HUES48 (cell line): ENCODE data around the gene DVL1.

Source experiments
- H3K27ac ChIP-seq: one replicate; pipeline ENCODE4 v1.7.0; 2013; ENCODE audit warnings: low read depth, low read length, inconsistent platforms
- H3K27me3 ChIP-seq: 2 replicates; pipeline ENCODE4 v1.6.1; 2013; ENCODE audit warnings: mild to moderate bottlenecking, low read length; ENCODE audit not compliant: control insufficient read depth, insufficient read depth
- H3K36me3 ChIP-seq: 2 replicates; pipeline ENCODE4 v1.6.1; 2013; ENCODE audit warnings: low read length; ENCODE audit not compliant: control insufficient read depth, insufficient read depth
- H3K4me1 ChIP-seq: 2 replicates; pipeline ENCODE4 v1.6.1; 2013; ENCODE audit warnings: mild to moderate bottlenecking, low read length; ENCODE audit not compliant: control insufficient read depth, insufficient read depth
- H3K4me3 ChIP-seq: 2 replicates; pipeline ENCODE4 v1.5.1; 2013; ENCODE audit warnings: mild to moderate bottlenecking, low read depth, low read length
- H3K9ac ChIP-seq: 2 replicates; pipeline ENCODE4 v1.6.1; 2013; ENCODE audit warnings: mild to moderate bottlenecking, low read depth, low read length, moderate library complexity
- H3K9me3 ChIP-seq: 2 replicates; pipeline ENCODE4 v1.6.1; 2013; ENCODE audit warnings: low read length; ENCODE audit not compliant: control insufficient read depth, insufficient read depth

The DVL1 gene

GRCh38 chr1:1314237-1314586, 35.0 kb downstream of the DVL1 start:
- Histone ChIP-seq H3K4me3 (no peak overlapping the region), H3K36me3 (peaks cover 65% of the 10 kb centered on the region), H3K27ac (no peak overlapping the region), H3K9me3 (no peaks in the 10 kb centered on the region), H3K9ac (no peak overlapping the region), H3K4me1 (peaks cover 20% of the 10 kb centered on the region), H3K27me3 (no peaks in the 10 kb centered on the region)

GRCh38 chr1:1313500-1314236, 35.5 kb downstream of the DVL1 start:
- no peaks in the 10 kb centered on the region for H3K27me3 ChIP-seq
- H3K36me3 ChIP-seq = peaks cover 59% of the 10 kb centered on the region

GRCh38 chr1:1312450-1313314, 36.5 kb downstream of the DVL1 start:
- no peak overlapping the region for H3K4me3 ChIP-seq
- H3K36me3 ChIP-seq = peaks cover 58% of the 10 kb centered on the region
- no peak overlapping the region for H3K27ac ChIP-seq
- H3K9me3 ChIP-seq = no peaks in the 10 kb centered on the region
- H3K9ac ChIP-seq = no peak overlapping the region
- H3K27me3 ChIP-seq = no peaks in the 10 kb centered on the region
- H3K4me1 ChIP-seq = peaks cover 20% of the 10 kb centered on the region

More at GRCh38 chr1:1313500-1314236, 35.5 kb downstream of the DVL1 start:
- Histone ChIP-seq H3K27ac (no peak overlapping the region), H3K4me1 (peaks cover 20% of the 10 kb centered on the region), H3K9me3 (no peaks in the 10 kb centered on the region), H3K9ac (no peak overlapping the region), H3K4me3 (no peak overlapping the region)

- no peaks in the 10 kb centered on the region for H3K9me3 ChIP-seq
- H3K9ac ChIP-seq = no peak overlapping the region
- H3K27ac ChIP-seq = no peak overlapping the region
- H3K27me3 ChIP-seq = no peaks in the 10 kb centered on the region; the same call in 1 of the 2 replicates
- peaks cover 52% of the 10 kb centered on the region for H3K36me3 ChIP-seq
- no peak overlapping the region for H3K4me3 ChIP-seq
- peaks cover 29% of the 10 kb centered on the region for H3K4me1 ChIP-seq
Observed at GRCh38 chr1:1311107-1312104, 37.8 kb downstream of the DVL1 start.

- H3K9ac ChIP-seq = no peak overlapping the region
- H3K36me3 ChIP-seq = peaks cover 52% of the 10 kb centered on the region
- H3K27me3 ChIP-seq = no peaks in the 10 kb centered on the region; the same call in 1 of the 2 replicates
Observed at GRCh38 chr1:1310476-1311053, 38.7 kb downstream of the DVL1 start.

GRCh38 chr1:1310109-1310385, 39.2 kb downstream of the DVL1 start:
- Histone ChIP-seq H3K27ac (peak overlapping the region; percentile 18), H3K36me3 (peaks cover 51% of the 10 kb centered on the region), H3K4me1 (peaks cover 31% of the 10 kb centered on the region), H3K27me3 (no peaks in the 10 kb centered on the region; the same call in 1 of the 2 replicates), H3K9me3 (no peaks in the 10 kb centered on the region), H3K4me3 (peak overlapping the region; percentile 75; the same call in 1 of the 2 replicates), H3K9ac (no peak overlapping the region)

More at GRCh38 chr1:1310476-1311053, 38.7 kb downstream of the DVL1 start:
- Histone ChIP-seq H3K27ac (peak overlapping the region; percentile 18), H3K4me3 (no peak overlapping the region), H3K9me3 (no peaks in the 10 kb centered on the region), H3K4me1 (peaks cover 30% of the 10 kb centered on the region)

- Histone ChIP-seq H3K36me3 (peaks cover 46% of the 10 kb centered on the region), H3K9ac (peak overlapping the region; percentile 57; the same call in 1 of the 2 replicates), H3K27ac (peak overlapping the region; percentile 31), H3K9me3 (no peaks in the 10 kb centered on the region), H3K27me3 (no peaks in the 10 kb centered on the region; the same call in 1 of the 2 replicates), H3K4me3 (peak overlapping the region; percentile 75), H3K4me1 (peaks cover 36% of the 10 kb centered on the region)
Observed at GRCh38 chr1:1309251-1310108, 39.7 kb downstream of the DVL1 start.

- H3K27ac ChIP-seq = peak overlapping the region; percentile 85
- H3K4me3 ChIP-seq = peak overlapping the region; percentile 75
- no peaks in the 10 kb centered on the region for H3K9me3 ChIP-seq
- no peaks in the 10 kb centered on the region; the same call in 1 of the 2 replicates for H3K27me3 ChIP-seq
- H3K4me1 ChIP-seq = peaks cover 38% of the 10 kb centered on the region
- H3K36me3 ChIP-seq = peaks cover 39% of the 10 kb centered on the region
- peak overlapping the region; percentile 57; the same call in 1 of the 2 replicates for H3K9ac ChIP-seq
Observed at GRCh38 chr1:1308756-1309250, 40.4 kb downstream of the DVL1 start.

- Histone ChIP-seq H3K4me1 (peaks cover 38% of the 10 kb centered on the region), H3K9me3 (no peaks in the 10 kb centered on the region), H3K27me3 (no peaks in the 10 kb centered on the region; the same call in 1 of the 2 replicates), H3K36me3 (peaks cover 32% of the 10 kb centered on the region), H3K9ac (peak within 1 kb of the TSS; percentile 57; the same call in 1 of the 2 replicates), H3K4me3 (peak within 1 kb of the TSS; percentile 75), H3K27ac (peak within 1 kb of the TSS; percentile 86)
Observed at GRCh38 chr1:1307923-1308755, 41.1 kb downstream of the DVL1 start, which contains the start of the genes ACAP3 and PUSL1. Gene ACAP3, minus strand, starts transcription at chr1:1307930. Its CDS starts 115 bp downstream, at chr1:1307815. Gene PUSL1, plus strand, starts transcription at chr1:1308597. Its CDS starts 47 bp downstream, at chr1:1308644.
